ENCODE data around the gene DDA1. TPM values are rescaled to one million over a fixed set of nuclear protein-coding genes. Genes with fewer than 3 reads are reported as not detected.
A peak's percentile ranks its signal among the peaks of the same experiment; 100 is the strongest.

DDA1 gene
- total and polyA plus RNA-seq, 2 of the 13 experiments (the other 11 are each of a cell fraction or from before 2014, with no cell fraction given) = 24.5 to 26.0 TPM

DNA sequence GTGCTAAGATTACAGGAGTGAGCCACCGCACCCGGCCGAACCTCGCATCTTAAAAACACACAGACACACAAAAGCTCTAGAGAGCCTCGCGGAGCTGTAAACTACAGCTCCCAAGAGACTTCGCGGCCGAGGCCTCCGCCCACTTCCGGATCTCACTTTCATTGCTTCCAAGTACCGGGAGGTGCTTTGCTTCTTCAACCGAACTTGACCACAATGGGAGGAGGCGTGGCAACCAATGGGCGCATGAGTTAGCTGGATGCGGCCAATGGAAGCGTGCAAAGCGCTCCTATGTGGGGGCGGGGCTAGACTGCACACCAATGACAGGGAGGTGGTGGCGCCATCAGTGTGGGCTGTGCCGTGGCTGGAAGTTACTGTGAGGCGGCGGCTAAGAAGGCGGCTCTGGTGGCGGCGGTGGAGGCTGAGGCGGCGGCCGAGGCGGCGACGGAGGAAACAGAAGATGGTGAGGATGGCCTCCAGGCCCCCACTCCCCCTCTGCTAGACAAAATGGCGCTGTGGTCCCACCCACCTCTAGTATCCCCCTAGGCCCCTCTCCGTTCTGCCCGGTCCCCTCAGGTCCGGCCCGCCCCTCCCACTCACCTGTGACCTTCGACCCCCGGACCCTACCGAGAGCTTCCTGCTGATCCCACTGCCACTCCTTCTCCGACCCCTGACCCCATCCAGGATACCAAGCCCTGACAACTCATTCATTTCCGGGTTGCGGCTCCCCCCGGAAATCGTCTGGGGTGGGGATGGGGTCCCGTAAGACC is at the start of gene DDA1 (continued):
- TF ChIP-seq, protein P1, sequence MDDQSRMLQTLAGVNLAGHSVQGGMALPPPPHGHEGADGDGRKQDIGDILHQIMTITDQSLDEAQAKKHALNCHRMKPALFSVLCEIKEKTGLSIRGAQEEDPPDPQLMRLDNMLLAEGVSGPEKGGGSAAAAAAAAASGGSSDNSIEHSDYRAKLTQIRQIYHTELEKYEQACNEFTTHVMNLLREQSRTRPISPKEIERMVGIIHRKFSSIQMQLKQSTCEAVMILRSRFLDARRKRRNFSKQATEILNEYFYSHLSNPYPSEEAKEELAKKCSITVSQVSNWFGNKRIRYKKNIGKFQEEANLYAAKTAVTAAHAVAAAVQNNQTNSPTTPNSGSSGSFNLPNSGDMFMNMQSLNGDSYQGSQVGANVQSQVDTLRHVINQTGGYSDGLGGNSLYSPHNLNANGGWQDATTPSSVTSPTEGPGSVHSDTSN (CRISPR knock-in tag; IDR thresholded peaks at IDR 0.05; ENCODE audit: borderline replicate concordance) = no peak
- TF ChIP-seq, protein P2, sequence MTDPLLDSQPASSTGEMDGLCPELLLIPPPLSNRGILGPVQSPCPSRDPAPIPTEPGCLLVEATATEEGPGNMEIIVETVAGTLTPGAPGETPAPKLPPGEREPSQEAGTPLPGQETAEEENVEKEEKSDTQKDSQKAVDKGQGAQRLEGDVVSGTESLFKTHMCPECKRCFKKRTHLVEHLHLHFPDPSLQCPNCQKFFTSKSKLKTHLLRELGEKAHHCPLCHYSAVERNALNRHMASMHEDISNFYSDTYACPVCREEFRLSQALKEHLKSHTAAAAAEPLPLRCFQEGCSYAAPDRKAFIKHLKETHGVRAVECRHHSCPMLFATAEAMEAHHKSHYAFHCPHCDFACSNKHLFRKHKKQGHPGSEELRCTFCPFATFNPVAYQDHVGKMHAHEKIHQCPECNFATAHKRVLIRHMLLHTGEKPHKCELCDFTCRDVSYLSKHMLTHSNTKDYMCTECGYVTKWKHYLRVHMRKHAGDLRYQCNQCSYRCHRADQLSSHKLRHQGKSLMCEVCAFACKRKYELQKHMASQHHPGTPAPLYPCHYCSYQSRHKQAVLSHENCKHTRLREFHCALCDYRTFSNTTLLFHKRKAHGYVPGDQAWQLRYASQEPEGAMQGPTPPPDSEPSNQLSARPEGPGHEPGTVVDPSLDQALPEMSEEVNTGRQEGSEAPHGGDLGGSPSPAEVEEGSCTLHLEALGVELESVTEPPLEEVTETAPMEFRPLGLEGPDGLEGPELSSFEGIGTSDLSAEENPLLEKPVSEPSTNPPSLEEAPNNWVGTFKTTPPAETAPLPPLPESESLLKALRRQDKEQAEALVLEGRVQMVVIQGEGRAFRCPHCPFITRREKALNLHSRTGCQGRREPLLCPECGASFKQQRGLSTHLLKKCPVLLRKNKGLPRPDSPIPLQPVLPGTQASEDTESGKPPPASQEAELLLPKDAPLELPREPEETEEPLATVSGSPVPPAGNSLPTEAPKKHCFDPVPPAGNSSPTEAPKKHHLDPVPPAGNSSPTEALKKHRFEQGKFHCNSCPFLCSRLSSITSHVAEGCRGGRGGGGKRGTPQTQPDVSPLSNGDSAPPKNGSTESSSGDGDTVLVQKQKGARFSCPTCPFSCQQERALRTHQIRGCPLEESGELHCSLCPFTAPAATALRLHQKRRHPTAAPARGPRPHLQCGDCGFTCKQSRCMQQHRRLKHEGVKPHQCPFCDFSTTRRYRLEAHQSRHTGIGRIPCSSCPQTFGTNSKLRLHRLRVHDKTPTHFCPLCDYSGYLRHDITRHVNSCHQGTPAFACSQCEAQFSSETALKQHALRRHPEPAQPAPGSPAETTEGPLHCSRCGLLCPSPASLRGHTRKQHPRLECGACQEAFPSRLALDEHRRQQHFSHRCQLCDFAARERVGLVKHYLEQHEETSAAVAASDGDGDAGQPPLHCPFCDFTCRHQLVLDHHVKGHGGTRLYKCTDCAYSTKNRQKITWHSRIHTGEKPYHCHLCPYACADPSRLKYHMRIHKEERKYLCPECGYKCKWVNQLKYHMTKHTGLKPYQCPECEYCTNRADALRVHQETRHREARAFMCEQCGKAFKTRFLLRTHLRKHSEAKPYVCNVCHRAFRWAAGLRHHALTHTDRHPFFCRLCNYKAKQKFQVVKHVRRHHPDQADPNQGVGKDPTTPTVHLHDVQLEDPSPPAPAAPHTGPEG (CRISPR knock-in tag; IDR thresholded peaks at IDR 0.05) = peak; percentile 62; the same call in 1 of the 2 replicates
- TF ChIP-seq KAT7 (CRISPR knock-in tag; IDR thresholded peaks at IDR 0.05; ENCODE audit: borderline replicate concordance) = no peak; the same call in 1 of the 2 replicates
- peak; percentile 55; the same call in 1 of the 2 replicates for TF ChIP-seq ZNF317 (CRISPR knock-in tag; IDR thresholded peaks at IDR 0.05)
- TF ChIP-seq, protein P3, sequence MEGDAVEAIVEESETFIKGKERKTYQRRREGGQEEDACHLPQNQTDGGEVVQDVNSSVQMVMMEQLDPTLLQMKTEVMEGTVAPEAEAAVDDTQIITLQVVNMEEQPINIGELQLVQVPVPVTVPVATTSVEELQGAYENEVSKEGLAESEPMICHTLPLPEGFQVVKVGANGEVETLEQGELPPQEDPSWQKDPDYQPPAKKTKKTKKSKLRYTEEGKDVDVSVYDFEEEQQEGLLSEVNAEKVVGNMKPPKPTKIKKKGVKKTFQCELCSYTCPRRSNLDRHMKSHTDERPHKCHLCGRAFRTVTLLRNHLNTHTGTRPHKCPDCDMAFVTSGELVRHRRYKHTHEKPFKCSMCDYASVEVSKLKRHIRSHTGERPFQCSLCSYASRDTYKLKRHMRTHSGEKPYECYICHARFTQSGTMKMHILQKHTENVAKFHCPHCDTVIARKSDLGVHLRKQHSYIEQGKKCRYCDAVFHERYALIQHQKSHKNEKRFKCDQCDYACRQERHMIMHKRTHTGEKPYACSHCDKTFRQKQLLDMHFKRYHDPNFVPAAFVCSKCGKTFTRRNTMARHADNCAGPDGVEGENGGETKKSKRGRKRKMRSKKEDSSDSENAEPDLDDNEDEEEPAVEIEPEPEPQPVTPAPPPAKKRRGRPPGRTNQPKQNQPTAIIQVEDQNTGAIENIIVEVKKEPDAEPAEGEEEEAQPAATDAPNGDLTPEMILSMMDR (CRISPR knock-in tag; IDR thresholded peaks at IDR 0.05) = no peak
- TF ChIP-seq KDM4B (CRISPR knock-in tag; IDR thresholded peaks at IDR 0.05) = no peak
- no peak for TF ChIP-seq SRF (IDR thresholded peaks at IDR 0.05; ENCODE audit: low read depth, low read length)
- no peak for TF ChIP-seq ZSCAN25 (CRISPR knock-in tag; IDR thresholded peaks at IDR 0.05)
- TF ChIP-seq, protein P4, sequence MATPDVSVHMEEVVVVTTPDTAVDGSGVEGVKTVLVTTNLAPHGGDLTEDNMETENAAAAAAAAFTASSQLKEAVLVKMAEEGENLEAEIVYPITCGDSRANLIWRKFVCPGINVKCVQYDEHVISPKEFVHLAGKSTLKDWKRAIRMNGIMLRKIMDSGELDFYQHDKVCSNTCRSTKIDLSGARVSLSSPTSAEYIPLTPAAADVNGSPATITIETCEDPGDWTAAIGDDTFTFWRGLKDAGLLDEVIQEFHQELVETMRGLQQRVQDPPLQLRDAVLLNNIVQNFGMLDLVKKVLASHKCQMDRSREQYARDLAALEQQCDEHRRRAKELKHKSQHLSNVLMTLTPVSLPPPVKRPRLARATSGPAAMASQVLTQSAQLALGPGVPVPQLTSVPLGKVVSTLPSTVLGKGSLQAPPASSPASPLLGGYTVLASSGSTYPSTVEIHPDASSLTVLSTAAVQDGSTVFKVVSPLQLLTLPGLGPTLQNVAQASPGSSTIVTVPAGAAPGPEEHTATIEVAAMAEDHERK (CRISPR knock-in tag; IDR thresholded peaks at IDR 0.05; ENCODE audit: low read depth) = no peak
- no peak for TF ChIP-seq ZNF614 (CRISPR knock-in tag; IDR thresholded peaks at IDR 0.05; ENCODE audit: borderline replicate concordance)
- TF ChIP-seq, protein P5, sequence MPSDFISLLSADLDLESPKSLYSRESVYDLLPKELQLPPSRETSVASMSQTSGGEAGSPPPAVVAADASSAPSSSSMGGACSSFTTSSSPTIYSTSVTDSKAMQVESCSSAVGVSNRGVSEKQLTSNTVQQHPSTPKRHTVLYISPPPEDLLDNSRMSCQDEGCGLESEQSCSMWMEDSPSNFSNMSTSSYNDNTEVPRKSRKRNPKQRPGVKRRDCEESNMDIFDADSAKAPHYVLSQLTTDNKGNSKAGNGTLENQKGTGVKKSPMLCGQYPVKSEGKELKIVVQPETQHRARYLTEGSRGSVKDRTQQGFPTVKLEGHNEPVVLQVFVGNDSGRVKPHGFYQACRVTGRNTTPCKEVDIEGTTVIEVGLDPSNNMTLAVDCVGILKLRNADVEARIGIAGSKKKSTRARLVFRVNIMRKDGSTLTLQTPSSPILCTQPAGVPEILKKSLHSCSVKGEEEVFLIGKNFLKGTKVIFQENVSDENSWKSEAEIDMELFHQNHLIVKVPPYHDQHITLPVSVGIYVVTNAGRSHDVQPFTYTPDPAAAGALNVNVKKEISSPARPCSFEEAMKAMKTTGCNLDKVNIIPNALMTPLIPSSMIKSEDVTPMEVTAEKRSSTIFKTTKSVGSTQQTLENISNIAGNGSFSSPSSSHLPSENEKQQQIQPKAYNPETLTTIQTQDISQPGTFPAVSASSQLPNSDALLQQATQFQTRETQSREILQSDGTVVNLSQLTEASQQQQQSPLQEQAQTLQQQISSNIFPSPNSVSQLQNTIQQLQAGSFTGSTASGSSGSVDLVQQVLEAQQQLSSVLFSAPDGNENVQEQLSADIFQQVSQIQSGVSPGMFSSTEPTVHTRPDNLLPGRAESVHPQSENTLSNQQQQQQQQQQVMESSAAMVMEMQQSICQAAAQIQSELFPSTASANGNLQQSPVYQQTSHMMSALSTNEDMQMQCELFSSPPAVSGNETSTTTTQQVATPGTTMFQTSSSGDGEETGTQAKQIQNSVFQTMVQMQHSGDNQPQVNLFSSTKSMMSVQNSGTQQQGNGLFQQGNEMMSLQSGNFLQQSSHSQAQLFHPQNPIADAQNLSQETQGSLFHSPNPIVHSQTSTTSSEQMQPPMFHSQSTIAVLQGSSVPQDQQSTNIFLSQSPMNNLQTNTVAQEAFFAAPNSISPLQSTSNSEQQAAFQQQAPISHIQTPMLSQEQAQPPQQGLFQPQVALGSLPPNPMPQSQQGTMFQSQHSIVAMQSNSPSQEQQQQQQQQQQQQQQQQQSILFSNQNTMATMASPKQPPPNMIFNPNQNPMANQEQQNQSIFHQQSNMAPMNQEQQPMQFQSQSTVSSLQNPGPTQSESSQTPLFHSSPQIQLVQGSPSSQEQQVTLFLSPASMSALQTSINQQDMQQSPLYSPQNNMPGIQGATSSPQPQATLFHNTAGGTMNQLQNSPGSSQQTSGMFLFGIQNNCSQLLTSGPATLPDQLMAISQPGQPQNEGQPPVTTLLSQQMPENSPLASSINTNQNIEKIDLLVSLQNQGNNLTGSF (CRISPR knock-in tag; IDR thresholded peaks at IDR 0.05) = no peak
- no peak for TF ChIP-seq KDM3A (CRISPR knock-in tag; IDR thresholded peaks at IDR 0.05; ENCODE audit: low read depth)
